Measurements from ENCODE around the gene DTNA.

Gene DTNA

DNA sequence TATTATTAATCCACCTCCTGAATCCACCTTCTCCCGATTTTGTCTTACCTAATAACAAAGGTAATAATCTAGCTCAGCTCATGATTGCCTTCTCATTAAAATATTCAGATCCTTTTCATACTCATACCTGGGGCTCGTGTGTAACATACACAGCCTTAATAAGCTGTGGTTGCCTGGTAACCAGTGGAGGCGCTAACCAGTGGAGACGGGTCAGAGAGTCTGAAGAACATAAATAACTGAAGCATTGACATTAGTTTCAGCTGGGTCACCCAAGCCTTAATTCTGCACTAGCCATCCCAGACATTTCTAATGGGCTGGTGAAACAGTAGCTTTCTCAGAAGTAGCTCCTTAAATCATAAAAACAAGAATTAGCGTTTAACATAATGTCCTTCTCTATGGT, 14.8 kb upstream of the DTNA start:
- TF ChIP-seq CTCF (IDR thresholded peaks at IDR 0.05; ENCODE audit: insufficient read depth, low read depth, low read length, missing control alignments): no peak
- DNase-seq (ENCODE audit: low read depth): peak; percentile 12
- no peak overlapping the region for H3K4me3 ChIP-seq (ENCODE audit: low read depth, low read length)

GRCh38 chr18:34696671-34697070, 13.4 kb upstream of the DTNA start:
- DNase-seq (ENCODE audit: low read depth): no peak
- no peak overlapping the region for H3K4me3 ChIP-seq (ENCODE audit: low read depth, low read length)
- TF ChIP-seq CTCF (IDR thresholded peaks at IDR 0.05; ENCODE audit: insufficient read depth, low read depth, low read length, missing control alignments): no peak

GRCh38 chr18:34697233-34697632, 12.9 kb upstream of the DTNA start:
- no peak for TF ChIP-seq CTCF (IDR thresholded peaks at IDR 0.05; ENCODE audit: insufficient read depth, low read depth, low read length, missing control alignments)
- no peak for DNase-seq (ENCODE audit: low read depth)

DNA sequence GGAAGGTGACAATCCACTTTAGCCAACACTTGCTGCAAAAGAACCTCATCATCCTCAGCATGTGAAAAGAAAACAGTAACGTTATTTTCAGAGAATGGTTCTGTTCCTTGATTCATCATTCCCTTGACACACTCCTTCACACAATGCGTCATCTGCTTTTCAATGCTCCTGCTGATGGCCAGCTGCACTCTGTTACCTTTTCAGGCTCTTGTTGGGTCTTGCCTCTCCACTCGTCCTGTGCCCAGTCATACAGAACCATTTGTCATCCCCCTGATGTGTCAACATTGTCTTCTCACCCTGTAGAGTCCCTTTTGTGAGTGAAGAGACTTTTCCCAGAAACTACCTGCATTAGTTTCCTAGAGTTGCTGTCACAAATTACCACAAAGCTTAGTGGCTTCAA, 12.2 kb upstream of the DTNA start:
- peak; percentile 10 for DNase-seq (ENCODE audit: low read depth)
- TF ChIP-seq CTCF (IDR thresholded peaks at IDR 0.05; ENCODE audit: insufficient read depth, low read depth, low read length, missing control alignments): no peak
- H3K4me3 ChIP-seq (ENCODE audit: low read depth, low read length): no peak overlapping the region

More at GRCh38 chr18:34697233-34697632, 12.9 kb upstream of the DTNA start:
- no peak overlapping the region for H3K4me3 ChIP-seq (ENCODE audit: low read depth, low read length)

GRCh38 chr18:34701911-34702310, 8.2 kb upstream of the DTNA start:
- no peak for DNase-seq (ENCODE audit: low read depth)
- no peak for TF ChIP-seq CTCF (IDR thresholded peaks at IDR 0.05; ENCODE audit: insufficient read depth, low read depth, low read length, missing control alignments)
- H3K4me3 ChIP-seq (ENCODE audit: low read depth, low read length): no peak overlapping the region

GRCh38 chr18:34702814-34703213, 7.3 kb upstream of the DTNA start:
- DNase-seq (ENCODE audit: low read depth): no peak
- TF ChIP-seq CTCF (IDR thresholded peaks at IDR 0.05; ENCODE audit: insufficient read depth, low read depth, low read length, missing control alignments): no peak
- no peak overlapping the region for H3K4me3 ChIP-seq (ENCODE audit: low read depth, low read length)

GRCh38 chr18:34704074-34704473, 6.0 kb upstream of the DTNA start:
- H3K4me3 ChIP-seq (ENCODE audit: low read depth, low read length): no peak overlapping the region
- DNase-seq (ENCODE audit: low read depth): no peak
- no peak for TF ChIP-seq CTCF (IDR thresholded peaks at IDR 0.05; ENCODE audit: insufficient read depth, low read depth, low read length, missing control alignments)

All from GM12865 (cell line).